ENCODE data around the gene PIP4K2B. TPM values are rescaled to one million over a fixed set of nuclear protein-coding genes. Genes with fewer than 3 reads are reported as not detected.

The PIP4K2B gene
- total RNA-seq, 1 donor from 2014 or later: 74.4 TPM

DNA sequence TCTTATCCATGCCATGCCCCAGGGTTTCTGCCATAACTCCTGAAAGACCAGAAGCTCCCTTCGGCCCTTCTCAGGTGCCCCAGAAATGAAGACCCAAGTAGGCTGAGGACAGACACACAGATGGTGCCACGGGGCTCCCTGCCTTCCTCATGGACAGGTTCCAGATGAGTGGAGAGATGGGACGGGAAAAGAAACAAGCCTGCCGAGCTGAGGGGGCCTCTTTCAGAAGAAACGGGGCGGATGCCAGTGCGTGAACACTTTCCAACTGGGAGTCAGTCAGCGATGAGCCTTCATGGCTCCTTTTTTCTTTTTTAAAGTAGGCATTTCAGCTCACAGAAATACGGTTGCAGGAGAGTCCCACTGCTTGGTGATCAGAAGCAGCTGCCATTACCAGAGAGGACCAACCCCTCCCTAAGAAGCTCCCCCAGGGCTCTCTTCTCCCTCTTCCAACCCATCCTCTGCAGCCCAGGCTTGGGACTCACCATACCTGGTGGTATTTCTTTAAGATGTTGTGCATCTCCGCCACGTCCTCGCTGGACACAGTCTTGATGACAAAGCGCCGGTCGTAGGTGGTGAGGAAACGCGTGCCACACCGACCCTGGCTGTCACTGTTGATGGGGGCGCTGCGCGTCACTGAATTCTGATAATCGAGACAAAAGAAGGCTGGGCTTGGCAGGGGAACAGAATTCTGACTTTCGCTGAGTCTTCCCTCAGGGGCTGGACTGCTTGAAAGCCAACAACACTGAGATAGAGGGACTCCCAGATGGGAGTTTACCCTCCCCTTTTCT lies 19.2 kb downstream of the PIP4K2B start:
- no peak for DNase-seq (ENCODE audit: low read depth)

DNA sequence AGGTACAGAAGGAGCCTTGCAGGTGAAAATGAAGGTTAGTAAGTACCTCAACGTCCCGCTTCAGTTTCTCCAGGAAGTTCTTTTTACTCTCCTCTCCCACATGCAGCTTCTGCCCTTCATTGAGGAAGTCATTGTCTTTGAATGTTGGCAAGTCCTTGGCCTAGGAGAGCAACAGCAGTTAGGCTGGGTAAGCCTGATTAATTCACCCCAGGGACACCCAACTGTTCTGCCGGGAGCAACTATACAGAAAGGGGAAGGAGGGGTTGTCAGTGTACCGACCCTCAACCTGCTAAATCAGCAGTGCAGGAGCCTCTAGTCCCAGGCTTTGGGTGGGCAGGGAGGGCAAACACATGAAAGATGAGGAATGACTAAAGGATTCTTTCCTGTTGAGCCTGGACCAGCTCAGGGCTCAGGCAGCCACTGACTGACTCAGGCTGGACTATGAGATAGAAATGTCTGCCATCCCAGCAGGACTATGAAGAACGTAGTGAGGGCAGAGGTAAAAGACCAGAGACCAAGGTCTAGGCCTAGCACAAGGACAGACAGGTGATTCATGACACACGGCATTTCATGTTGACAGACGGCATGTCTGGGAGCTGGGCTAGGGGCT lies 21.6 kb downstream of the PIP4K2B start:
- DNase-seq (ENCODE audit: low read depth): no peak

DNA sequence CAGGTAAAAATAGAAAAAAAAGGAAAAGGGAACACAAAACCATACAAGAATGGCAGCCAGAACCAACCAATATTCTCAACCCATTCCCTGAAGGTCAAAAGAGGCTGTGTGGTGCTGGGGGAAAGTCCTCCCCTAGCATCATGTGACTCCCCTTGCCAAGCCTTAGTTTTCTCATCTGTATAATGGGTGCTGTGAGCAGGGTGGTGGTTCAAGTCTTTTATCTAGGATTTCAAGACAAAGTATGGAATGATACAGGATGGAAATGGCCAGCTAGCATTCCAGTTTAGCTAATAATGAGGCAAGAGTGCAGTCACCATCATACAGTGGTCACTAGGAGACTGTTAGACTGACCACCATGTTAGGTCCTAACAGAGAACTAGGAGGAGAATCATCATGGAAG lies 26.1 kb downstream of the PIP4K2B start:
- DNase-seq (ENCODE audit: low read depth): no peak

DNA sequence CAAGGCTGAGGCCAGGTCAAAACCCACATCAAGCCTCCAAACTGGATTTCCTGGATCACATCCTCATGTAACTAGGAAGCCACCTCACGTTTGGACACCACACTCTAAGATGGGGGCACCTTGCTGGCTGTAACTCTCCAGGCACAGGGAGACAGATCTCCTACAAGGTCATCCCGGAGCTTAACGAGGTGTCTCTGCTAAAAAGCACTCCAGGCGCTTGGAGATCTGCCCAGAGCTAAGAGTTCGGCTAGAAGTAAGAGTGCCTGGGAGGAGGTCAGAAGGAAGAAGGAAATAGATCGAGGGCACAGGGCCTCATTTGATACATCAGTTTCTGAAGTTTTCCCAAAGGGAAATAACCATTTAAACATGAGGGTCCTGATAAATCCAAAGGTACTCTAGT lies 30.9 kb downstream of the PIP4K2B start:
- DNase-seq (ENCODE audit: low read depth): no peak

DNA sequence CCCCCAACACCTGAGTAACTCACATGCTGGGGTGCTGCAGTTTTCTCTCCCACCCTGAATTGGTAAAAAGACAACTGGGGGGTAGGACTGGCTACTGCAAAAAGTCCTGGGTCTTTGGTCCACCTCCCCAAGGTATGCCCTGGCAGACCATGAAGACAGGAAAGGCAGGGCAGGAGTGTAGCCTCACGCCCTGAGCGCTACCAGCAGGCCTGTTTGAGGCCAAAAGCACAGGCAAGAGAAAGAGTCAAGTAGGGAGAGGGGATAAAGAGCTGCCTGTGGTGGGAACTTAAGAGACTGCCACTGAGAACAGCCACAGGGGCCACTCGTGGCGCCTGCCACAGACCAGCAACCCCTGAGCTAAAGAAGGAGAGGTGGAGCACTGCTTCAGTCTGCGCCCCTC lies 33.0 kb downstream of the PIP4K2B start:
- no peak for DNase-seq (ENCODE audit: low read depth)

DNA sequence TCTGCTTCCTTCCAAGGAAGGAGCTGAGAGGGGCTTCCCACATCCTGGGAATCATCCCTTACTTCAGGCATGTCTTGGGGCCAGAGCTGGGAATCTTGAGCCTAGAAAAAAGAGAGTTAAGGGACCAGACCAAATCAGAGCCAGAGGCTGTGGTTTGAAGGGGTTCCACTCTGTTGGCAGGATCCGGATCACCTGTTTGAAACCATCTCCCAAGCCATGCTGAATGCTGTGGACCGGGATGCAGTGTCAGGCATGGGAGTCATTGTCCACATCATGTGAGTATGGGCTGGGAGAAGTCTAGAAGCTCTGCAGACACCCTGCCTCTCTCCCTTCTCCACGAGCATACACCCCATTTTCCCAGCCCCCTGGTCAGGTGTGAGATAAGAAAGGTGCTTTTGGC lies 37.1 kb downstream of the PIP4K2B start:
- peak; percentile 60 for DNase-seq (ENCODE audit: low read depth)

DNA sequence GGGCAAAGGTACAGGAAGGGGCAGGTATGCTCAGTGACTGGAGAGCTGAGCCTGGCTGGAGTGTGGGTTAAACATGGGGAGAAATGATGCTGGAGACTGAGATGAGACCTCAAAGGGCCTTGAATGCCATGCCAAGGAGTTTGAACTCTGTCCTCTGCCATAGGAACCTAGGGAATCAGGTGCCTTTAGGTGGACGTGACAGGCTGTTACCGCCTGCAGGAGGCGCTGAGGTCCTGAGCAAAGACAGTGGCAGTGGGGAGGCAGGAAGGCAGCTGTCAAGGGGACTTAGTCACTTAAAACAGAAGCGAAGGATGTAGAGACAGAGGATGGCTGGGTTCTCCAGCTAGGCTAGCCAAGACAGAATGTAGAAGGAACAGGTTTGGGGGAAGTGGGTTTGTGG lies 37.7 kb downstream of the PIP4K2B start:
- DNase-seq (ENCODE audit: low read depth): peak; percentile 70

DNA sequence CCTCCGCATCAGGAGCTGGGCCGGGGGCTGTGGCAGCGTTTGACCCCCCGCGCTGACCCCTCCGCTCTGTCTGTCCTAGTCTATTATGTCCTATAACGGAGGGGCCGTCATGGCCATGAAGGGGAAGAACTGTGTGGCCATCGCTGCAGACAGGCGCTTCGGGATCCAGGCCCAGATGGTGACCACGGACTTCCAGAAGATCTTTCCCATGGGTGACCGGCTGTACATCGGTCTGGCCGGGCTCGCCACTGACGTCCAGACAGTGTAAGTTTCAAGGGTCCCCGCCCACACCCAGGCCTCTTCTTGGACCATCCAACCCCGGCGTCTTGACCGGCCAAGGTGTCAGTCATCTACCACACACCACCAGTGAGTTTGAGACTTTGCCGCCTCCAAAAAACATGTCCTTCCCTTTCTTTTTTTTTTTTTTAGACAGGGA lies 46.3 kb downstream of the PIP4K2B start:
- no peak for DNase-seq (ENCODE audit: low read depth)

DNA sequence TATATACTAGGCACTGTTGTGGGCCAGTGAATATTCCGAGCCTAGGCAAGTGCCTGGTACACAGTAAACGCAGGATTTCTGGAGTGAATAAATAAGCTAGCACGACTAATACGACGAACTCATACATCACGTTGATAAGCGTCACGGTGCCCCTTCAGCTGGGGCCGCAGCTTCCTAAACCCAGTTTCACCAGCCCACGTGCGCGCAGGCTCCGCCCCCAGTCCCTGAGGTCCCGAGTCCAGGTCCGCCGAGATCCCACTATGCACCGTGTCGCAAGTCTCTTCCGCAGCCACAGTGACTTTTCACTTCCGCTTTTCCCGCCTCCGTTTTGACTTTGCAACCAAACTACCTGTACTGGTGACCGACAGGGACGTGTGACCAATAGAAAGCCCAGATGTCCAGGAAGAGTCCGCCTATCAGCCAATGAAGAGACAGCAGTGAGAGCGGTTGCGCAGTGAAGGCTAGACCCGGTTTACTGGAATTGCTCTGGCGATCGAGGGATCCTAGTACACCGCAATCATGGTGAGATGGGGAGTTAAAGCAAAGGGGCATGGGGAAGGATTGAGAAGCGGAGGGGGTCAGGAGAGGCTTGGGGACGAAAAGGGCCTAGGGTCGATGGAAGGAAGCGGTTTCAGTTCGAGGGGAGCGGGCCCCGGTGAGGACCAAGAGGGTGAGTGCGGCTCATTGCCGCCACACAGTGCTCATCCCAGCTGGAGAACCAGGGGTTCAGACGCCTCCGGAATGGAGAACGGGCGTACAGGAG lies 46.9 kb downstream of the PIP4K2B start, which contains the start of gene PSMB3:
PSMB3 (plus strand) TSS at position 434 of the 763 bp plus-strand sequence; CDS start at position 520, 86 bp downstream.
- DNase-seq (ENCODE audit: low read depth): peak; percentile 100

DNA sequence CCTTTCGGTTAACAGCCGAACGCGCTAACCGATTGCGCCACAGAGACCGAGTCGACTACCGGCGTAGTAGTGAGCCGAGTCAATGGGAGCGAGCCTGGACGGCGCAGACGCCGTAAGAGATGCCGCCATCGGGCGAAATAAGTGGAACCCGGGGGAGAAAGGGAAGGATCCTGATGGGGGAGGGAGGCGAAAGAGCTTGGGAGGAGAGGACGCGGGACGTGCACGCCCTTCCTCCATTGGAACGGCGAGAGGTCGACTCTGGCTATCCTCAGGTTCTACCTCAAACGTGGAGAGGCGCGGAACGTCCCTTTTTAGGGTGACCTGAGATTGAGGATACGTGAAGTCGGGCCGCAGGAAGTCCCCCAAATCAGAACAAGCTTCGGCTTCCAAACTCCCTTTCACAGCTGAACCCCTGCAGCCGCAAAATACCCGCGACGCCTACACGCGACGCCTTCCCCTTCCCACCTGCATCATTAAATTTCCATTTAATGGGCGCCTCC lies 47.5 kb downstream of the PIP4K2B start:
- peak; percentile 82 for DNase-seq (ENCODE audit: low read depth)

DNA sequence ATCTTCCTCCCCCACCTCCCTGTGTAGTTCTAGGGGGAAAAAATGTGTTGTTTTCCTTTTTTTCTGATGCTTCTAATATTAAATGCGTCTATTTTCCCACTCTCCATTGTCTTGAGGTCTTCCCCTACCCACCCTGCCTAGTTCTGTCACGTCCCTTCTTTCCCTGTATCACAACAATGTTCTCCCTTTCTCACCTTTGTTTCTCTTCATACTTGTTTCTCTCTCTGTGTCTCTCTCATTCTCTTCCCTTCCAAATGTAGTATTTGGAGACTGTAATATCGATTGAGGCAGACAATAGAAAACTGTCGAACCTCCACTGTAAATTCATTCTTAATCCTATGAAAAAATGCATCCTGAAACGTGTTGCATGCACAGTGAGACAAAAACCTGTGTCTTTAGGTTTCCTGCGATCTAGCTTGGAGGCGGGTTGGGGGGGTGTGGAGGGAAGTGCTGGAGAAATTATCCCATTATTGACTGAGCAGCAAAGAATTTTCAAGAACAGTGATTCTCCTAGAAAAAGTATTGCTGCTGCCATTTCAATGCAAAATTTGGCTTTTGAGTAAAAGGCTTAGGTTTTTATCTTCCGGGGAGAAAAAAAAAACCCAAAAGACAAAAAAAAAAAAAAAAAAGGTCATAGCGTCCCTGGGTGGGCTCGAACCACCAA lies 48.1 kb downstream of the PIP4K2B start:
- DNase-seq (ENCODE audit: low read depth): no peak

DNA sequence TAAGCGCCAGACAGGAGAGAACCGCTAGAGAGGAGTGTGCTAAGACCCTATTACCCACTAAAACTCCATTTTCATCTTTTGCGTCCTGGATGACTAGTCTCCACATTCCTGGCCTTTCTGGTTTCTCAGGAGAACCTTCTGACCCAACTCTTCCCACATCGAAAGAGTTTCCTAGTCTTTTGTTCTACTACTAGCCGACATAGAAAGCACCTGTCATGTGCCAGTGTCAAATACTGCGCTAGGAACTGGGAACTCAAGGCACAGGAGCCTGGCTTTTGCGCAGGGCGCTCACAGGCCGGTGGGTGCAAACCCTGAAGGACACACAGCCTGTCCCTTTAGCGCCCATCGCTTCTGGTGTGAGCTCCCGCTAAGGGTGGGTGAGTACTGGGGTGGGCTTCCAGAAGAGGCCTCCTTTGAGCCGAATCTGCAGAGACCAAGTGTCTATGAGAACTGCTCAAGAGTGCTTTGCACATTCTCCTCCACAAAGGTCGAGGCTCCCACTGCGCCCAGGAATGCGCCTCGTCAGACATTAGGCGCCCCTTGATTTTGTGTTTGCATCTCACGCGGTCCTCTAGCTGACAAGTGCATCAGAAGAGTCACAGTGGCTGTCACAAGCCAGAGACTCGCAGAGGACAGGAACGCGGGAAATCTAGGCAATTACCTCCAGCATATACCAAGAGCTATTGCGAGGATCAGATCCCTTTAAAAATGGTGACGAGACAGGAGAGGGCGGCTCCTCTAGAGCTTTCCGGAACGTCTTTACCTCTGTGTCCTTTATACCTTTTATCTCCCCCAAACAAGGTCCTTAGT lies 48.8 kb downstream of the PIP4K2B start:
- no peak for DNase-seq (ENCODE audit: low read depth)

DNA sequence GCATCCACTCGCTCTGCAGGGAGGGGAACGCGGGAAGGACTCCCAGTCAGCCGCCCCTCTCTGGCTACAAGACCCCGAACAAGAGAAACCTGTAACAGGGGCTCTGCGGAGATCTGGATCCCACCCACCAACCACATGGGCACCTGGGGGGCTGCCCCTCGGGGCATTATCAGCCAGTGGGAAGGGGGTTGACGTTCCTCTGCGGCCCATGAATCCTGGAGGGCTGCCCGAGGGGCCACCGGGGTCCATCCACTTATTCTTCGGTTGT lies 49.4 kb downstream of the PIP4K2B start:
- DNase-seq (ENCODE audit: low read depth): no peak

DNA sequence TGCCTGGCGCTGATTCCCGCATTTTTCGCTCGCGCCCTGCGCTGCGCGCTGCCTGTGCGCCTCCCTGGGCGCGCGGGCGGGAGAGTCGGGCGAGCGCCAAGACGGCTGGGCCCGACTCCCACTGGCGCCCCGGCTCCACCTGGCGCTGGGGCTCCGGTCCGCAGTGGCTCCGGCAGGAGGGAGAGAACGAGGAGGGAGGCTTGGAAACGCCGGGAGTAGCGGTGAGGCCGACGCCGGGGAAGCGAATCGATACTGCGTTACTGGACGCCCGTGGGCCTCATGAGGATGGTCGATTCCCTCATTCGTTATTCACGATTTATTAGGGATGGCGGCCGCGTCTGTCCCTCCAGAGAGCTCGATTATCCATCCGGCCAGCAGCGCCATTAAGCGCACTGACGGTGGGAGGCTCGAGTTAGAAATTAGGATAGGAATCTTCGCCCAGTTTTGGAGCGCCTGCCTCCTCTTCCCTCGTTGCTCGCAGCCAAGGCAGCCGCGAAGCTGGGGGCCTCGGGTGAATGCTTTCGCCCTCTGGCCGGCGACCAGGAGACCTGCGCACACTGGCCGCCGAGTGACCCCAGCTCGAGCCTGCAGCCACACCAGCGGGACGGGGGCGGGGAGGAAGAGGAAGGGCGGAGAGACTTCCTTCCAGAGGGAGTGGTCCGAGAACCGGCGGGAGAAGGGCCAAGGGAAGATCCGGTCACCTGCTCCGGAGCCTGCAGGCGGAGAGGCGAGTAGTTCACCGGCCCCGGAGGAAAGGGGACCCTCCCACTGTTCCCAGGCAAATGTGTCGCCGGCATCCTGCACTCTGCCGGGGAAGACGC lies 49.9 kb downstream of the PIP4K2B start:
- peak; percentile 78 for DNase-seq (ENCODE audit: low read depth)

DNA sequence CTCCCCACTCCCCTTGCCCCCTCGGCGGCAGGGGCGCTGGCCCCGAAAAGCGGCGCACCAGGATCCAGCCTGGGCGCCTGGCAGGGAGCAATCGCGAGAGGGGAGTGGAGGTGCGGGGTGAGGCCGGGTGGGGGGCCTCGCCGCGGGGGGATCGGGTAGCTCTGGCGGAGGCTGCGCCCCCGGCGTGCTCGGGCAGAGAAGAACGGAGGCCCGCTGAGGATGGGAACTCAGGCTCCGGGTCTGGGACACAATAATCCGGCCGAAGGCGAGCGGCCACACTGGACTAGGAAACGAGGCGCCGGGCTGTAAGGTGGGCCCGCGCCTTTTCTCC lies 50.5 kb downstream of the PIP4K2B start:
- no peak for DNase-seq (ENCODE audit: low read depth)

DNA sequence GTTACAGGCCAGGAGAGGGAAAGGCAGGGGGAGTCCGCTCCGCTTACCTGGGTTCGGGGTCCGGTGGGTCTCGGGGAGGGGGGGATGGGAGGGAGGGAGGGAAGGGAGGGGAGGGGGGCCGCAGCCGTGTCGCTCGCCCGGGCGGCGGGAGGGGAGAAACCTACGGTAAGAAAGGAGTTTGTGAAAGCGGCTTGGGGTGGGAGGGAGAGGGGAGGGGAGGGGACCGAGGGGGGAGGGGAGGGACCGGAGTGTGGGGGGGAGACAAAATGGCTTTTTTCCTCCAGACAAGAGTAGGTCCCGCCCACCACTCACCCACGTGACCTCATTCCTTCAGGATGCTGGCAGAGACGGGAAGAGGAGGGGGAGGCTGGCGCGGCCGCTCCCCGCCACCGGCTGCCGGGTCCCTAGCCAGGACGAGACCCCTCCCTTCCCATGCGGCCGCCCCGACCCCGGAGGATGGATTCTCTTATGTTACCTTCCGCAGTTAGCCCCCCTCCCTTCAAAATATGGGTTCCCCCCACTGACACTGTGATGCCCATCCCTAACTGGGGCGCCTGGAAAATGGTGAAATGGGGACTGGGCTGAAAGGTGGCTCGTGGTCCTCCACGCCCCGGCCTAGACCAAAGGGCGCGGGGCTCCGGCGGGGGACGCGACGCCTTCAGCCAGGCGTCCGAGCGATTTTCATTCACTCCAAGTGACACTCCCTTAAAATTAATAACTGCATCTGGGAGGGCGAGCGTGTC lies 51.0 kb downstream of the PIP4K2B start, which contains the start of gene PCGF2:
PCGF2 (minus strand) TSS at position 188 of the 743 bp plus-strand sequence. CDS start 7,934 bp downstream, outside the sequence.
- peak; percentile 84 for DNase-seq (ENCODE audit: low read depth)

DNA sequence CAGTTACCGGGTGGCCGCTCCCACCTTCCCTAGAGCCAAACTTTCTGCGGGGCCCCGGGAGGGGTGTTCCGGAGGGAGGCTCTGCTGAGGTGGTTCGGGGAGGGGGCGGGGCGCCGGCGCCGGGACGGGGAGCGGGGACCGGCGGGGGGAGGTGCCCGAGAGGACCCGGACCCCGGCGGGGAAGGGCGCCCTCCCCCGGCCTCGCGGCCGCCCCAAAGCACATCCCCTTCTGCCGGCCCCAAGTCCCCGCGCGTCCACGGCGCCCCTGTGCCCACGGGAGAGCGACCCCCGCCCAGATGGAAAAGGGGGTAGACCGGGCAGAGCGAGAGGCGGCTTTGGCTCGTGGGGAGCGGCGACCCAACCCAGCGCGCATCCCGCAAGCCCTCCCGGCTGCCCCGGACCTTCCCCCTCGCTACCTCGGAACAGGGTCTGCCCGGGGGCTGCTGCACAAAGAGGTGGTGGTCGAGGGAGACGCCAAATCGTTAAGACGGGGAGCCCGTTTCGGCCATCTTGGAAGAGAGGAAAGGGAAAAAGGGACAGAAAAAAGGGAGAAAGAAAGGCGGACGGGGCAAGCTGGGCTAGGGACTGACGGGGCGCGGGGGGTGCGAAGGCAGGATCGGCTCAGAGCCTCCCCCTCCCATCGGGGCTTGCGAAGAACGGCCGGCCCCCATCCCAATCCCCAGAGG lies 51.8 kb downstream of the PIP4K2B start:
- DNase-seq (ENCODE audit: low read depth): peak; percentile 31

DNA sequence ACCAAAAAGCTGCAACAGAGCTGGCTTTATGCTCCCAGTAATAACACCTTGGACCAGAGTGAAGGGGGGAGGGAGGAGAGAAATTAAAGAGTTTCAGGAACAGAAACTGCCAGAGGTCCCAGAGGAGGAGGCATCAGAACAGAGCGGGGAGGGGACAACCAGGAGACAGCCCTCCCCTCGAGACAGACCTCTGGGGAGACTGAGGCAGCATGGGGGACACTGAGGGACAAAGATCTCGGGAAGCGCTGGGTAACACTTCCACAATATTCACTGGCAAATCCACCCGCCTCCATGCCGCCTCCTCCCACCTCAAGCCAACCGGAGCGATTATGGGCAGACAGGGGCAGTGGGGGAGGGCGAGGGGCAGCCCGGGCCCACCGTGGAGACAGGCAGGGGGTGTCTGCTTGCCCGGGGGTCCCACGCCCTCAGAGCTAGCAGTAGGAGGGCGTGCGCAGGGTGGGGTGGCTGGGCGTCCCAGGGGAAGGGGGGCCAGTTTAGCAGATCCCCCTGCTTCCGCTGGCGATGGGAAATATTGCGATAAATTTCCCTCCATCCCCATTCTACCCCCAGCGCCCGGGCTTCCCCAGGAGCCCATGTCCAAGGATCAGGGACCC lies 52.4 kb downstream of the PIP4K2B start:
- DNase-seq (ENCODE audit: low read depth): no peak
